Effector CD4-positive, alpha-beta T cell (primary cell): ENCODE data around the gene MAOA.
"Not testable (repeated sequence)": the region's sequence is repeated elsewhere in the genome, so short reads cannot be mapped to it uniquely, and the experiment has no call there.

Experiments
- DNase-seq: peaks from one replicate; pipeline ENCODE4 v3.0.0-alpha.2; 2020

The MAOA gene

DNA sequence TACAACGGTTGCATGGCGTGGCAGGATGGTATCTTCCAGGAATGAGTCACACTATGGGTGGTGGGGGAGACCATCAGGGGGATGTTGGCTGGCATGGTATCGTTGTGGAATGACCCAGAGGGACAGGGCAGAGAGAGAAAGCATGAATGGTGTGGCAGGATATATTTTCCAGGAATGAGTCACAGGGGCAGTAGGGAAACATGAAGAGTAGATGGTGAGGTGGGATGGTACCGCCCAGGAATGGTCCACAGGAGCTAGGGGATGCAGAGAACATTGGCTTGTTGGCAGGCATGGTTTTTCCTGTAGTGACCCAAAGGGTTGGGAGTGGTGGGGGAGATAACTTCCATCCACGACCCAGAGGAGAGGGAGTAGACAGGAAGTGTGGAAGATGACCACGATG, 62.4 kb downstream of the MAOA start:
- no peak for DNase-seq

DNA sequence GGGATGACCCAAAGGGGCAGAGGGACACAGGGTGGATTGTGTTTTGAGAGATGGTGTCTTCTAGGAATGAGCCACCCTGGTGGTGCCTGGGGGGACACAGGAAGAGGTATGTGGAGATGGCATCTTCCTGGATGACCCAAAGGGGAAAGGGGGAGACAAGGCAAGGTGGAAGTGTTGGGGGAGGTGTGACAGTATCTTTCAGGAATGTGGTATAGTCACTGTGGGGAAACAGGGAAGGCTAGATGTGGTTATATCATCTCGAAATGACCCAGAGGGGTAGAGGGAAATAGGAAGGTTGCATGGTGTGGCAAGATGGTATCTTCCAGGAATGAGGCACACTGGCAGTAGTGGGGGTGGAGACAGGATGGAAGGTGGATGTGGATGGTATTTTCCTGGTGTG, 62.9 kb downstream of the MAOA start:
- no peak for DNase-seq

DNA sequence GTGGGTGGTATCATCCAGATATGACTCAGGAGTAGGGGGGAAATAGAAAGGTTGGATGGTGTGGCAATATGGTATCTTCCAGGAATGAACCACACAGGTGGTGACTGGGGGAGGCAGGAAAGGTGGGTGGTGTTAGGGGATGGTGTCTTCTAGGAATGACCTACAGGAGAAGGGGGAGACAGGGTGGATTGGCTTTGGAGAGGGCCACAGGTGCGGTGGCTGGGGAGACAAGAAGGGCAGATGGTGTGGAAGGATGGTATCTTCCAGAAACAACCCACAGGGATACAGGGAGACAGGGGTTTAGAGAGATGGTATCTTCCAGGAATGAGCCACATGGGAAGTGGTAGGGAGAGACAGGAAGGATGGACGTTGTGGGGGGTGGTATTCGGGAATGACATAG, 64.0 kb downstream of the MAOA start:
- DNase-seq, result no peak

DNA sequence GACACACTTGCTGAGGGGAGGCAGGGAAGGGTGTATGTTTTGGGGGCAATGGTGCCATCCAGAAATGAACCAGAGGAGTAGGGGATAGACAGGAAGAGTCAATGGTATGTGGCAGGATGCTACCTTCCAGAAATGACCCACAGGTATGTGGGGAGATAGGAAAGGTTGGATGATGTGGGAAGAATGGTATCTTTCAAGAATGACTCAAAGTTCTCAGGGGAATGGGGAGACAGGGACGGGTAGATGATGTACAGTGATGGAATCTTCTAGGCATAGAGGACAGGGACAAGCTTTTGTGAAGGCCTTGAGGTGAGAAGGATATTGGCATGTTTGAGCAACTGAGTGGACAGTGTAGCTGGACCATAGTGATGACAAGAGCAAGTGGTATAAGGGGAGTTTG, 64.9 kb downstream of the MAOA start:
- no peak for DNase-seq

DNA sequence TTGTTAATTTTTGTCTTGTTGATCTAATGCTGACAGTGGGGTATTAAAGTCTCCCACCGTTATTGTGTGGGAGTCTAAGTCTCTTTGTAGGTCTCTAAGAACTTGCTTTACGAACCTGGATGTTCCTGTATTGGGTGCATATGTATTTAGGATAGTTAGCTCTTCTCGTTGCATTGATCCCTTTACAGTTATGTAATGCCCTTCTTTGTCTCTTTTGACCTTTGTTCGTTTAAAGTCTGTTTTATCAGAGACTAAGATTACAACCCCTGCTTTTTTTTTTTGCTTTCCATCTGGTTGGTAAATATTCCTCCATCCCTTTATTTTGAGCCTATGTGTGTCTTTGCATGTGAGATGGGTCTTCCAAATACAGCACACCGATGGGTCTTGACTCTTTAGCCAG, 69.1 kb downstream of the MAOA start:
- not testable (repeated sequence) for DNase-seq

DNA sequence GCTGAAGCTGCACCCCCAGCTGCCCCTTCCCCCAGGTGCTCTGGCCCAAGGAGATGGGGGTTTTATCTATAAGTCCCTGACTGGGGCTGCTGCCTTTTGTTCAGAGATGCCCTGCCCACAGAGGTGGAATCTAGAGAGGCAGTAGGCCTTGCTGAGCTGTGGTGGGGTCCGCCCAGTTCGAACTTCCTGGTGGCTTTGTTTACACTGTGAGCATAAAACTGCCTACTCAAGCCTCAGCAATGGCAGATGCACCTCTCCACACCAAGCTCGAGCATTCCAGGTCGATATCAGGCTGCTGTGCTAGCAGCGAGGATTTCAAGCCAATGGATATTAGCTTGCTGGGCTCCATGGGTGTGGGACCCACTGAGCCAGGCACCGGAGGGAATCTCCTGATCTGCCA, 71.2 kb downstream of the MAOA start:
- not testable (repeated sequence) for DNase-seq

DNA sequence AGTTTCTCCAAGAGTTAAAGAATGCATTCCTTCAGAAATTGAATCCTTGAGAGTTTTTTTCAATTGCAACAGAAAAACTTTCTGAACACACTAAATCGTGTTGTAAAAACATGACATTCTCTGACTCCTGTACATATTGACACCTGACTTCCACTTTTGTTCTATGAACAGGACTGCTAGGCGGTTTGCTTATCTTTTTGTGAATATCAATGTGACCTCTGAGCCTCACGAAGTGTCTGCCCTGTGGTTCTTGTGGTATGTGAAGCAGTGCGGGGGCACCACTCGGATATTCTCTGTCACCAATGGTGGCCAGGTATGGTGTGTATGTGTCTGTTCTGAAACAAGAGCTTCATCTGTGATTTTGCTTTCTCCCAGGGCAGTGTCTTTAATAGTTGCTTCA, 71.9 kb downstream of the MAOA start:
- DNase-seq, result no peak

DNA sequence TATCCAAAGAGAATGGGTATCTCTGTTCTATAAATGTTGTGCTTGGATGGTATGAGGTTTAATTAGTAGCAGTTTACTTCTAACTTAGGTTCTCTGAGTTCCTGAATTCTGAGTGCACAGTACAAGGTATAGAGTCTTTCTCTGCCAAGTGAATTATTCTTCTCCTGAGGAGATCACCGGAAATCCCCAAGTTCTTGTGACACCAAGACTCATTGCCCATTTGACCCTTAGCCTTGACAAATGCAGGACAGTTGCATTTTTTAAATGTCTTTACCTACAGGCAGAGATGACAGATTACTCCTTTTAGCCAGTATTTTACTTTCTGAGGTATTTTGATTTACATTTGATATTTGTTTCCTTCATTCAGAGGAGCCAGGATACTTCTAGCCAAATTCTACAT, 72.9 kb downstream of the MAOA start:
- DNase-seq, result no peak

DNA sequence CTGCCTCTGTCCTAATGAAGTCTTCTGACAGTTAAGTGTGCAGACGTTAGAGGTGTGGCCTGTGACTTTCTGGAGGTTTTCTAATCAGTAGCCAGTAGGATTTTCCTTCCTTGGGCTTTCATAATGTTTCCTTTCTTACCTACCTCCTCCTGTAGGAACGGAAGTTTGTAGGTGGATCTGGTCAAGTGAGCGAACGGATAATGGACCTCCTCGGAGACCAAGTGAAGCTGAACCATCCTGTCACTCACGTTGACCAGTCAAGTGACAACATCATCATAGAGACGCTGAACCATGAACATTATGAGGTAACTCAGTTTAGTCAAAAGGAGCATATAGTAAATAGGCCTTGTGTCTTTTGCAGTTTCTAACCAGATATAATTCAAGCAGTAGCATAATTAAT, 75.0 kb downstream of the MAOA start:
- no peak for DNase-seq

DNA sequence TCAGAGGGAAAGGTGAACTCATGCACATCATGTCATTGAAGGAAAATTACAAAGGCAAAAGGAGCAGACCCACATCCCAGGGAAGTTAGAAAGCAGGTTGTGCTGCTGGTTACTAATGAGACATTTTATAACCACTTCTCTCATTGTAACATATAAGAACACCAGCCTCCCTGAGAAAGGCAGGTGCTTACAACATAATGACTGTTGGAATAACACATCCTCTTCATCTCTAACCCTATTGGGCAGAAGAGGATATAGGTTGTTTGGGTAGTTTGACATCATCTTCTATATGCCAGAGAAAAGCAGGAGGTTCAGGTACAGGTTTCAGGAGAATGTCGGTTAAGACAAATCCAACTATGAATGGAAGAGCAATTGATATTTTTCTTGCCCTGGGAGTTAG, 77.6 kb downstream of the MAOA start:
- no peak for DNase-seq

DNA sequence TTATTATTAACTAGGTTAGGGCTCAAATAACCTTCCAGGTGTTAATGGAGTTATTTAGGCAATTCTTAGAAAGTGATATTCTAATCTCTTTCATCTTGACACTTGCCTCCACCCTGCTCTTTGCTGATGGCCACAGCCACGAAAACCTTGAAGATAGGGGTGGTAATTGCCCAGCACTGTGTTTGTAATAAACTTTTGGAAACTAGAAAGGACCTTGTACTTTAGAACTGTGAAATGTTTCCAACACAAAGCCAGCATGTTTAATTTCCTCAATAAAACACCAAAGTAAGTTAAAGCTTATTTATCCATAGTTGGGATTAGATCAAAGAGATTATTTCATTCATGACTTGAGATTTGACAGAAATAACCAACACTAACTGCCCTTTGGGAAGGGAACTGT, 78.3 kb downstream of the MAOA start:
- DNase-seq, result no peak

DNA sequence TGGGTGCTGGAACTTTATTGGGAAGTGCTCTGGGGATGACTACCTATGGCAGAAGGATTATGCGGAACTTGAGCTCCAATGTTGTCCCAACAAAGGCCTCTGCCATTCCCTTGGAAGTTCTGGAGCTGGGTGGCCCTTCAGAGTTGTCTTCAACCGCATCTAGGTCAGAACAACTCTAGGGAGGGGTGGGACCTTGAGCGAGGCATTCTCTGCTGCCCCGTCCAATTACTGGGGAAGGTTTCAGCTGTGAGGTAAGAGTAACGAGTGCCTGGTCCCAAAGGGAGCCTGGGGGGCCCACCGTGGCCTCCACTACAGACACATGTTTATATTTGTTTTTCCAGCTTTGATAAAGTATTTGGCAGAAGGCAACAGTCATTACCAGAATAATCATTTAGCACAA, 79.4 kb downstream of the MAOA start:
- DNase-seq, result no peak

DNA sequence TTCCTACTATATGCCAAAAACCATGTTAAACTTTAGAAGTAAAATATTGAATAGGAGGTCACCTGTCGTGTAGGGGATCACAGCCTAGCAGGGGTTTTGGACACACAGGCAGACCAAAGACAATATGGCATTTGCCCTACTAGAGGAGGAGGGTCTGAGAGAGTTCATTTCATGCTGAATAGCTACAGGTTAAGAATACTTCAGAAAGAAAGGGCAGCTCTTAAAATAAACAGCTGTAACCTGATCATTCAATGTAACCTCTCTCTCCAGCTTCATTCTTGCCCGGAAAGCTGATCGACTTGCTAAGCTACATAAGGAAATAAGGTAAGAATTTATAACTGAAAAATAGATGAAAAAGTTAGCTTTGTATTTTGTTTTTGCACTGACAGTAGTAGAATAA, 79.9 kb downstream of the MAOA start:
- no peak for DNase-seq

DNA sequence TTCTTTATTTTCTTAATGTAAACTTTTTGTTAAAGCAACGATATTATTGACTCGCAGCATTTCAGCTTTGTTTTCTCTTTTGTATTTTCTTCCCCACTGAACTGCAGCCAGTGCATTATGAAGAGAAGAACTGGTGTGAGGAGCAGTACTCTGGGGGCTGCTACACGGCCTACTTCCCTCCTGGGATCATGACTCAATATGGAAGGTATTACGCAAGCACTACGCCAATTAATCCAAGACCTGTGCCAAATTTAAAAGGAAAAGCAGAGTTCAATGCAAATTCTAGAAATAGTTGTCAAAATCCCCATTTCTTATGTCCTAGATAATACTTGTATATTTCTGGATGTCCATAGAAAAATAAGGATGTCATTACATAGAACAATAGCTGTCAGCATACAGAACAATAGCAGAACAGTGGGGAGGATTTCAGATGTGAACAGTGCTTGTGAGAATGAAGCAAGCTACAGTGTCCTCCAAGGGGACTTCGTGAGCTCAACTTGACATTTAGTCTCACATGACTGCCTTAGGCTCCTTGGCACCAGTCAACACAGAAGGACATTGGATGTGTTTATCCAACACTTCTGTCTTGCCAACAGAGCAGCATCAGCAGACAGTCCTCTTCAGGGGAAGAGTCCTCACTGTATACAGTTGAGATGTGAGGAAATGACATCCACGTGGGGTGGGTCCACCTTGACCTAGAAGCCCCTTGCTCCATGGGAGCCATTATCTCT, 85.9 kb downstream of the MAOA start:
- no peak for DNase-seq

DNA sequence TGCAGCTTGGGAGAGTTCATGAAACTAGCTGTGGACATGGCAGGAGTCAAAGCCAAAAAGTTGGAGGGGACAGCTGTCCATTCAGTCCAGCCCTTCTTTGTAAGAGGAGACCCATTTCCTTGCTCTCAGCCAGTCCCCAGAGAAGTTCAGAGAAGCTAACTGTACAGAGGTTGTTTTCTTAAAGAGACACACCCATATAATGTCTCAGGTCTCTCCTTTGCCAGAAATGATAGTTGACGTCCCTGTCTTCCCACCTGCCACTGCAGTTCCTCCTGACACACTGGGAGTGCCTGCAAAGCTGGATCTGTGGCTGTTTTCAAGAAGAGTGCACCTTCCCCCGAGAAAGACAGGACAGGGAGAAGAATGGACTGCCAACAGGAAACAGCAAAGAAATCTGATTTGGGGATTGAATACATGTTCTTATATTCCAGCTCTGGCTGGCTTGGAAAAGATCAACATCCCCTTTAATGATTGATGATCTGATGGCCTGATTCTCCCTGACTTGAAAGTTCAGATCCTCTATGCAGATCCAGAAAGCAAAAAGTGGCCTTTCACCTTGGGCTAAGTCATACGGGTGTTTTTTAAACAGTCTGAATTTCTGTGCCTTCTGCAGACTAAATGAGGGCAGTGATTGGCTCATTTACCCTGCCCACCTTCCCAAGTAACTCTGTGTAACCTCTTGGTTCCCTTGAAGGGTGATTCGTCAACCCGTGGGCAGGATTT, 87.2 kb downstream of the MAOA start:
- DNase-seq, result no peak

DNA sequence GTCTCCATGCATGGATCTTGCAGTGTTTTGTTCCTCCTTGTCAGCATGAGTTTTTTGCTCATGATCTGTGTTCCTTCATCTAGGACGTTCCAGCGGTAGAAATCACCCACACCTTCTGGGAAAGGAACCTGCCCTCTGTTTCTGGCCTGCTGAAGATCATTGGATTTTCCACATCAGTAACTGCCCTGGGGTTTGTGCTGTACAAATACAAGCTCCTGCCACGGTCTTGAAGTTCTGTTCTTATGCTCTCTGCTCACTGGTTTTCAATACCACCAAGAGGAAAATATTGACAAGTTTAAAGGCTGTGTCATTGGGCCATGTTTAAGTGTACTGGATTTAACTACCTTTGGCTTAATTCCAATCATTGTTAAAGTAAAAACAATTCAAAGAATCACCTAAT, 88.2 kb downstream of the MAOA start:
- DNase-seq, result no peak

DNA sequence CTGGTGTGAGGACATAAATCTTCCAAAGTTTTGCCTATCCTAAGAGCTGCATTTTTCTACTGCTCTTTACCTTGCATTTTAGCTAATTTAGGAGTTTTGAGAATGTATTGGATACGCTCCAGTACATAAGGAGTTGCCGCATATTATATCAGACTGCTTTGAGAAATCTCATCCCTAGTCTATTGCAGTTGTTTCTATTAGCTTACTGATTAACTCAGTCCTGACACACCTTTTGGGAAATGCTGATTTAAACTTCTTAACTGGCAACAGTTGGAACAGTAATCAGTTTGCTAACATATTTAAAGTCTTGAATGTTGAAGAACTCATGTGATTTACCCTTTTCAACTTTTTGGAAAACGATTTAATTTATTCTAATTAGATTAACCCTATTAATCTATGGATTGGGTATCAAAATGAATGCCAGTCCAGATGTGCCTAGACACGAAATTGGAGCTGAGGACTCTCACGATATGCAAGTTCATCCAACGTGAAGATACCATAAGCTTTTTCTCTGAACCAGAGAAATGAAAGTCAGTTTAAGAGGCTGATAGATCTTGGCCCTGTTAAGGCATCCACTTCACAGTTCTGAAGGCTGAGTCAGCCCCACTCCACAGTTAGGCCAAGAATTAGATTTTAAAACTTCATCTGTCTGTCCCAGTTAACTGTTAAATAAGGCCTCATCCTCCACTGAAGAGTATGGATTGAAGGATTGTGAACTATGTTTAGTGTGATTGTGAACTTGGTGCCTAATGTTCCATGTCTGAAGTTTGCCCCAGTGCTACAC, 90.0 kb downstream of the MAOA start:
- no peak for DNase-seq

DNA sequence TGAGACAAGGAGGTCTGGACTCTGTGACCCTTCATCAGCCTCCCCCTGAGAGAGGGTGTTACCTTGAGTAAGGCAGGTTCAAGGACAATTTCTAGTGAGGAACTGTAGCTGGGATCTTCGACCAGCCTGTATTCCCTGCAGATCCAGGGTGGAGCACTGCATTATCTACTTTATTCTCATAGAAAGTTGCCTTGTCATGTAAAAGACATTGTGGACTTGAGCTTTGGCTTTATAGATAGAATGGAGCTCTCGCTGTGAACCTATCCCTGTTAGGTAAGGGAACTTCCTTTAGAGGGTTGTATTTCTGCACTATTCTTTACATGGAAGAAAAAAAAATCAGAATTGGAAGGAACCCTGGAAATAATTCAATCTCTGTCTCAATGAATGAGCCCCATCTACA, 91.4 kb downstream of the MAOA start:
- no peak for DNase-seq

DNA sequence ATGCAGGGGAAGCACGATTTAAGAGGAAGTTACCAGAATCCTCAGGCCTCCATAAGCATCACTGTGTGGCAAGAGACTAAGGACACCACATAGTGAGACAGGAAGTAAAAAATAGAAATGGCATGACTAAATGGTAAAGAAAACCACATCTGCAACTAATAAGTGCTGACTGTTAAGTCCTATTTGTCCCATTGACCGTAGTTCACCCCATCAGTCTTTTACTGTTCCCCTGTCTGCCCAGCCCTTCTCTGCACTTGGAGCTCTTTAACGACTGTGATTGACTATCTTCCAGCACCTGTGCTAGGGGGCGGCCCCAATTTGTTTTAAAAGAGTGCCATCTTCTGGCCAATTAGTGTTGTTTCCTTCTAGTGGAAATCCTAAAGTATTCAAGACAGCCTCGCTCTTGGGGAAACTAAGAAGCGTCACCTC, 94.2 kb downstream of the MAOA start:
- peak; percentile 23 for DNase-seq

DNA sequence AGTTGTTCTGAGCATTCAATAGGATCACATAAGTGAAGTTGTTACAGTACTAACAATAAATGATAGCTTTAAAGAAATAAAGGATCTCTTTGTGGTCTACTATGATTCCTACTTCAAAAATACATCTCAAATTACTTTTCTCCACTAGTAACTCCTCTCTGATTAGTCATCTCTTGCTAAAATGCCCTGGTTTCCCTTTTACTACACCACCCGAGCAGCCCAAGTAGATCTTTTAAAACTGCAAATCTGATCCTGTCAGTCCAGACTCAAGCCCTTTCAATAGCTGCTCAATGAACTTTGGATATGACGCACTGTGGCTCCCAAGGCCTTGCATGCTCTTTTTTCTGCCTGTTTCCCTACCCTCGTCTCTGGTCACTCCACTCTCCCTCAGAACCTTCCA, 97.5 kb downstream of the MAOA start:
- no peak for DNase-seq

DNA sequence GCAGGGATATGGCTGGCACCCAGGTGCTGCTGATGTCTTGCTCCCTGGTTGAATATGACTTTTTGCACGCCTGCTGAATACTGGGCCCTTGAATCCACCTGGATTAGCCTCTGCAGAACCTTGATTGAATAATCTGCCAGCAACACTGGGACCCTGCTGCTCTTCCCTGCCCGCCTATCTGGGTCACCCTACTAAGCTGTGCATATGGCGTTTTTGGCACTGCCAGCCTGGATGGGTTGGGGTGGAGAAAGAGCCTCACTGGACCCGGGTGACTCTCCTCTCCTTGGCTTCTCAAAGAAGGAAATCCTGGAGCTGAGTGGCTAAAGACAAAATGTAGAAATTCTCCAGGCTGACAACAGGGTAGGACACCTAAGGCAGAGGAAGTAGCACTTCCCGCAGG, 100.0 kb downstream of the MAOA start:
- DNase-seq, result no peak

DNA sequence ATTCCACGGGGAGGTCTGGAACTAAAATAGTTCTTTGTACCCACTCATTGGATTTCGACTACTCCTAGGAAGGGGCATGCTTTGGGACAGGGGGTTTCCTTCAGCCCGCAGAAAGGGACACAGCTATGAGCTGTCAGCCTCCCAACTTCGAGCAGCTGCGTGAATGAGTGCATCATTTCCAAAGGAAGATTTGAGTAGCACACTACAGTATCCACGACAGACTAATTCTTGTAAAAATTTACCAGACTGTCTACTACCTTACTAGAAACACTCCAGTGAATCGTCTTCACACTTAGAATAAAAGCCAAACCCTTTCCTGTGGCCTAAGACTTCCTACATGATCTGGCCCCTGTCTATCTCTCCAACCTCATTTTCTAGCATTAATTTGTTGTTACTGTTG, 101.9 kb downstream of the MAOA start:
- DNase-seq, result no peak

DNA sequence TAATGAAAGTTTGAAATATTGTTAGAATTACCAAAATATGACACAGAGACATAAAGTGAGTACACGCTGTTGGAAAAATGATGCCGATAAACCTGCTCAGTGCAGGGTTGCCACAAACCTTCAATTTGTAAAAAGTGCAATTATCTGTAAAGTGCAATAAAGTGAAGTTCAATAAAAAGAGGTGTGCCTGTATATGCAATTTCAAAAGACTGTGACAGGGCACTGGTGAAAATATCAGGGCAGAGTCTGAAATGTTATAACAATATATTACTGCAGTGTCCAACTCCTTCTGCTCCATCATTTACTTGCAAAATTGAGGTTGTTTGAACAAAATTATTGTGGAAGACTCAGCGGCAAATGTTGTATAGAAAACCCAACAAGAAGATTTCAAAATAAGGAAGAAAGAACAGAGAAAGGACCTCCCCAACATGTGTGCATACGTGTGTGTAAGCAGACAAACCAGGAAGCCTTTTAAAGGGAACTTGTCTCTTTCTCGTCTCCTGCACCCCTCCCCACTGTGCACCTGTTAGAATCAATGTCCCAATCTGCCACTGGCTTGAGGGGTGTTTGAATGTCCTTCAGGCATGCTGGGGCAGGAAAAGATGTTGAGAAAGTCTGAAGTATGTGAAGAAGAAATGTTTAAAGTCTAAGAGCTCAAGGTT, 130.0 kb downstream of the MAOA start:
- DNase-seq, result no peak
